H1 (cell line): Measurements from ENCODE around the gene PARD3. TPM values are rescaled to one million over a fixed set of nuclear protein-coding genes. Genes with fewer than 3 reads are reported as not detected.

ENCODE experiments used
- CTBP2 ChIP-seq: IDR thresholded peaks from 2 replicates; pipeline ENCODE4 v1.7.0; 2011; ENCODE audit warnings: borderline replicate concordance, mild to moderate bottlenecking, moderate library complexity, mixed read lengths, low read length; ENCODE audit not compliant: insufficient read depth, insufficient read length
- CTCF ChIP-seq, 3 experiments: IDR thresholded peaks; 1 replicate in 2 of 3; 2 replicates in 1 of 3; pipeline versions ENCODE4 v1.5.1 to v1.6.1; 2011; ENCODE audit warnings: low read length in 3 of 3, mild to moderate bottlenecking in 3 of 3, inconsistent platforms in 2 of 3, low read depth in 1 of 3, moderate library complexity in 1 of 3; ENCODE audit not compliant: insufficient read depth in 1 of 3; ENCODE audit errors: control extremely low read depth in 1 of 3
- EP300 ChIP-seq, 2 experiments: IDR thresholded peaks; 1 replicate in 1 of 2; 2 replicates in 1 of 2; pipeline ENCODE4 v1.6.1; 2011 to 2012; ENCODE audit warnings: low read depth in 2 of 2, low read length in 2 of 2, mild to moderate bottlenecking in 2 of 2, borderline replicate concordance in 1 of 2, inconsistent platforms in 1 of 2, moderate library complexity in 1 of 2
- EZH2 ChIP-seq: fragments of 200-600 bp; sonication (generic); IDR thresholded peaks from 2 replicates; pipeline ENCODE4 v1.7.1; 2012; ENCODE audit warnings: low read depth, mild to moderate bottlenecking, moderate library complexity, low read length, inconsistent platforms; ENCODE audit not compliant: severe bottlenecking
- SP4 ChIP-seq: IDR thresholded peaks from 2 replicates; pipeline ENCODE4 v1.6.1; 2012; ENCODE audit warnings: low read length, inconsistent platforms
- TAF1 ChIP-seq: IDR thresholded peaks from 2 replicates; pipeline ENCODE4 v1.6.1; 2011; ENCODE audit warnings: mild to moderate bottlenecking, low read depth, low read length
- polyA plus RNA-seq, 7 experiments: library from polyadenylated mRNA; depleted of rRNA in 3 of 7; stranded (reverse) in 5 of 7; unstranded in 2 of 7; fragments of >200 nt in 5 of 7; fragments of 200-250 nt in 2 of 7; gene quantifications; 1 replicate in 5 of 7; 2 replicates in 1 of 7; 4 replicates in 1 of 7; pipeline versions ENCODE4 v1.2.1 to v1.2.3, GENCODE V29; 2011 to 2013; ENCODE audit warnings: missing spikeins in 2 of 7, mixed read lengths in 2 of 7
- total RNA-seq: library from RNA; stranded (reverse); fragmentation: NEBNext Ultra II Directional; extraction: Animal tissue kit (Norgen Biotek cat#: 25700); gene quantifications from 2 replicates; pipeline ENCODE4 v1.2.1, GENCODE V29; 2021
- TF ChIP-seq, protein P1 (sequence below): fragments of 300-600 bp; sonication (generic); IDR thresholded peaks from 2 replicates; pipeline ENCODE4 v1.7.1; 2012; ENCODE audit warnings: low read length, moderate library complexity, mild to moderate bottlenecking, inconsistent platforms; ENCODE audit not compliant: insufficient replicate concordance

Gene PARD3
- total and polyA plus RNA-seq, 2 of the 8 experiments (the other 6 are each of a cell fraction or from before 2014, with no cell fraction given) = 19.7 to 49.1 TPM

GRCh38 chr10:34758447-34758996, 56.6 kb downstream of the PARD3 start (continued):
- TF ChIP-seq CTCF (IDR thresholded peaks at IDR 0.05; ENCODE audit: control extremely low read depth in 1 of 3, insufficient read depth in 1 of 3, low read depth in 1 of 3, low read length in 3 of 3) (no peak), TAF1 (no peak), SP4 (no peak), EZH2 (no peak), CTBP2 (no peak), EP300 (IDR thresholded peaks at IDR 0.05; ENCODE audit: borderline replicate concordance in 1 of 2, low read depth in 2 of 2, low read length in 2 of 2) (no peak)
- TF ChIP-seq, protein P1, sequence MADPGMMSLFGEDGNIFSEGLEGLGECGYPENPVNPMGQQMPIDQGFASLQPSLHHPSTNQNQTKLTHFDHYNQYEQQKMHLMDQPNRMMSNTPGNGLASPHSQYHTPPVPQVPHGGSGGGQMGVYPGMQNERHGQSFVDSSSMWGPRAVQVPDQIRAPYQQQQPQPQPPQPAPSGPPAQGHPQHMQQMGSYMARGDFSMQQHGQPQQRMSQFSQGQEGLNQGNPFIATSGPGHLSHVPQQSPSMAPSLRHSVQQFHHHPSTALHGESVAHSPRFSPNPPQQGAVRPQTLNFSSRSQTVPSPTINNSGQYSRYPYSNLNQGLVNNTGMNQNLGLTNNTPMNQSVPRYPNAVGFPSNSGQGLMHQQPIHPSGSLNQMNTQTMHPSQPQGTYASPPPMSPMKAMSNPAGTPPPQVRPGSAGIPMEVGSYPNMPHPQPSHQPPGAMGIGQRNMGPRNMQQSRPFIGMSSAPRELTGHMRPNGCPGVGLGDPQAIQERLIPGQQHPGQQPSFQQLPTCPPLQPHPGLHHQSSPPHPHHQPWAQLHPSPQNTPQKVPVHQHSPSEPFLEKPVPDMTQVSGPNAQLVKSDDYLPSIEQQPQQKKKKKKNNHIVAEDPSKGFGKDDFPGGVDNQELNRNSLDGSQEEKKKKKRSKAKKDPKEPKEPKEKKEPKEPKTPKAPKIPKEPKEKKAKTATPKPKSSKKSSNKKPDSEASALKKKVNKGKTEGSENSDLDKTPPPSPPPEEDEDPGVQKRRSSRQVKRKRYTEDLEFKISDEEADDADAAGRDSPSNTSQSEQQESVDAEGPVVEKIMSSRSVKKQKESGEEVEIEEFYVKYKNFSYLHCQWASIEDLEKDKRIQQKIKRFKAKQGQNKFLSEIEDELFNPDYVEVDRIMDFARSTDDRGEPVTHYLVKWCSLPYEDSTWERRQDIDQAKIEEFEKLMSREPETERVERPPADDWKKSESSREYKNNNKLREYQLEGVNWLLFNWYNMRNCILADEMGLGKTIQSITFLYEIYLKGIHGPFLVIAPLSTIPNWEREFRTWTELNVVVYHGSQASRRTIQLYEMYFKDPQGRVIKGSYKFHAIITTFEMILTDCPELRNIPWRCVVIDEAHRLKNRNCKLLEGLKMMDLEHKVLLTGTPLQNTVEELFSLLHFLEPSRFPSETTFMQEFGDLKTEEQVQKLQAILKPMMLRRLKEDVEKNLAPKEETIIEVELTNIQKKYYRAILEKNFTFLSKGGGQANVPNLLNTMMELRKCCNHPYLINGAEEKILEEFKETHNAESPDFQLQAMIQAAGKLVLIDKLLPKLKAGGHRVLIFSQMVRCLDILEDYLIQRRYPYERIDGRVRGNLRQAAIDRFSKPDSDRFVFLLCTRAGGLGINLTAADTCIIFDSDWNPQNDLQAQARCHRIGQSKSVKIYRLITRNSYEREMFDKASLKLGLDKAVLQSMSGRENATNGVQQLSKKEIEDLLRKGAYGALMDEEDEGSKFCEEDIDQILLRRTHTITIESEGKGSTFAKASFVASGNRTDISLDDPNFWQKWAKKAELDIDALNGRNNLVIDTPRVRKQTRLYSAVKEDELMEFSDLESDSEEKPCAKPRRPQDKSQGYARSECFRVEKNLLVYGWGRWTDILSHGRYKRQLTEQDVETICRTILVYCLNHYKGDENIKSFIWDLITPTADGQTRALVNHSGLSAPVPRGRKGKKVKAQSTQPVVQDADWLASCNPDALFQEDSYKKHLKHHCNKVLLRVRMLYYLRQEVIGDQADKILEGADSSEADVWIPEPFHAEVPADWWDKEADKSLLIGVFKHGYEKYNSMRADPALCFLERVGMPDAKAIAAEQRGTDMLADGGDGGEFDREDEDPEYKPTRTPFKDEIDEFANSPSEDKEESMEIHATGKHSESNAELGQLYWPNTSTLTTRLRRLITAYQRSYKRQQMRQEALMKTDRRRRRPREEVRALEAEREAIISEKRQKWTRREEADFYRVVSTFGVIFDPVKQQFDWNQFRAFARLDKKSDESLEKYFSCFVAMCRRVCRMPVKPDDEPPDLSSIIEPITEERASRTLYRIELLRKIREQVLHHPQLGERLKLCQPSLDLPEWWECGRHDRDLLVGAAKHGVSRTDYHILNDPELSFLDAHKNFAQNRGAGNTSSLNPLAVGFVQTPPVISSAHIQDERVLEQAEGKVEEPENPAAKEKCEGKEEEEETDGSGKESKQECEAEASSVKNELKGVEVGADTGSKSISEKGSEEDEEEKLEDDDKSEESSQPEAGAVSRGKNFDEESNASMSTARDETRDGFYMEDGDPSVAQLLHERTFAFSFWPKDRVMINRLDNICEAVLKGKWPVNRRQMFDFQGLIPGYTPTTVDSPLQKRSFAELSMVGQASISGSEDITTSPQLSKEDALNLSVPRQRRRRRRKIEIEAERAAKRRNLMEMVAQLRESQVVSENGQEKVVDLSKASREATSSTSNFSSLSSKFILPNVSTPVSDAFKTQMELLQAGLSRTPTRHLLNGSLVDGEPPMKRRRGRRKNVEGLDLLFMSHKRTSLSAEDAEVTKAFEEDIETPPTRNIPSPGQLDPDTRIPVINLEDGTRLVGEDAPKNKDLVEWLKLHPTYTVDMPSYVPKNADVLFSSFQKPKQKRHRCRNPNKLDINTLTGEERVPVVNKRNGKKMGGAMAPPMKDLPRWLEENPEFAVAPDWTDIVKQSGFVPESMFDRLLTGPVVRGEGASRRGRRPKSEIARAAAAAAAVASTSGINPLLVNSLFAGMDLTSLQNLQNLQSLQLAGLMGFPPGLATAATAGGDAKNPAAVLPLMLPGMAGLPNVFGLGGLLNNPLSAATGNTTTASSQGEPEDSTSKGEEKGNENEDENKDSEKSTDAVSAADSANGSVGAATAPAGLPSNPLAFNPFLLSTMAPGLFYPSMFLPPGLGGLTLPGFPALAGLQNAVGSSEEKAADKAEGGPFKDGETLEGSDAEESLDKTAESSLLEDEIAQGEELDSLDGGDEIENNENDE = no peak
